ENCODE results near the gene LRRC75A. TPM values are rescaled to one million over a fixed set of nuclear protein-coding genes. Genes with fewer than 3 reads are reported as not detected.

The LRRC75A gene
- total RNA-seq, 3 donors from 2014 or later: 1.5 to 3.3 (median 1.6) TPM

DNA sequence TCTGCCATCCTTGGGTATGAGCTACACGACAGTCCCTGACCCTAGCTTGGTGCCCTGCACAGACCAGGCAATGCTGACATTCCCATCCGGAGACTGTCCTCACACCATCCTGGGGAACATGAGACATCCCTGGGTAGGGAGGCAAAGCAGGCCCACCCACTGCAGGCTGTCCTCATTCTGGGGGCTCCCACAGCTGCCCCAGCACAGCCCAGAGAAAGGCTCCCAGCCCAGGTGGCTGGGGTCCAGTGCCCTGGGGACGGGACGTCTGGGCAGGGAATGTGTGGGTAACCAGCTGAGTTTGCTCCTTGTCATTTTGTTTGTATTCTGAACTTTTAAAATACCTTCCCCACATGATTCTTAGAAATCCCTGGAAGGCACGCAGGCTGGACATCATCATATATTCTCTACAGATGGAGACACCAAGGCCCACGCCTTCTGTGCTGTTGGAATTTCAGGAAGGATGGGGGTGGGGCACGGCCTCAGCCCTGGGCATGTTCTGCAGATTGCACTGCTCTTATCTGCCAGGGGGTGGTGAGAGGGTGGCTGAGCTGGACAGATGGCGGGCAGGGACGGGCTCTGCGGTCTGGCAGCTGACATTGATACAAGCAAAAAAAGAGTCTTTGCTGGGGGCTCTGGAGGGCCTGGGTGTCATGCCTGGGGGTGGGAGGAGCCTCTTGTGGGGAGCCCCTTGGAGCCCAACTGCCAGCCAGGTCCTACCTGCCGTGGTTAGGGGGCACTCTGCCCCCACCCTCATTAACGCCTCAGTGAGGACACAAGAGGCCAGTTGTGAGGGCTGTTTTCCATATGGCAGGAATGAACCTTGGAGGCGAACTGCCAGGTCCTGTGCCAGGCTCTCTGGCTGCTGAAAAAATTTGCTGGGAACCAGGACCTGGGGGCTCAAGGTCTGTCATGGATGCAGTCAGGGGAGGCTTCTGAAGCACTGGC is 28.4 kb downstream of the LRRC75A start:
- H3K27me3 ChIP-seq: no peaks in the 10 kb centered on the region
- no peaks in the 10 kb centered on the region for H3K36me3 ChIP-seq
- no peak overlapping the region for H3K27ac ChIP-seq
- no peaks in the 10 kb centered on the region for H3K9me3 ChIP-seq
- H3K4me1 ChIP-seq: no peaks in the 10 kb centered on the region
- no peak overlapping the region for H3K4me3 ChIP-seq
- no peak for DNase-seq (ENCODE audit: low spot score in 2 of 2)
- intact Hi-C loops (cut with DNase I; ENCODE audit: low total_unique reads): loop anchor here (10.0 kb wide), 1 partner anchor 51 kb away; no protein-coding TSS in a partner anchor
- TF ChIP-seq POLR2A (IDR thresholded peaks at IDR 0.05) (no peak), POLR2AphosphoS5 (IDR thresholded peaks at IDR 0.05) (no peak)
- TF ChIP-seq, protein P1, sequence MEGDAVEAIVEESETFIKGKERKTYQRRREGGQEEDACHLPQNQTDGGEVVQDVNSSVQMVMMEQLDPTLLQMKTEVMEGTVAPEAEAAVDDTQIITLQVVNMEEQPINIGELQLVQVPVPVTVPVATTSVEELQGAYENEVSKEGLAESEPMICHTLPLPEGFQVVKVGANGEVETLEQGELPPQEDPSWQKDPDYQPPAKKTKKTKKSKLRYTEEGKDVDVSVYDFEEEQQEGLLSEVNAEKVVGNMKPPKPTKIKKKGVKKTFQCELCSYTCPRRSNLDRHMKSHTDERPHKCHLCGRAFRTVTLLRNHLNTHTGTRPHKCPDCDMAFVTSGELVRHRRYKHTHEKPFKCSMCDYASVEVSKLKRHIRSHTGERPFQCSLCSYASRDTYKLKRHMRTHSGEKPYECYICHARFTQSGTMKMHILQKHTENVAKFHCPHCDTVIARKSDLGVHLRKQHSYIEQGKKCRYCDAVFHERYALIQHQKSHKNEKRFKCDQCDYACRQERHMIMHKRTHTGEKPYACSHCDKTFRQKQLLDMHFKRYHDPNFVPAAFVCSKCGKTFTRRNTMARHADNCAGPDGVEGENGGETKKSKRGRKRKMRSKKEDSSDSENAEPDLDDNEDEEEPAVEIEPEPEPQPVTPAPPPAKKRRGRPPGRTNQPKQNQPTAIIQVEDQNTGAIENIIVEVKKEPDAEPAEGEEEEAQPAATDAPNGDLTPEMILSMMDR (IDR thresholded peaks at IDR 0.05): no peak

DNA sequence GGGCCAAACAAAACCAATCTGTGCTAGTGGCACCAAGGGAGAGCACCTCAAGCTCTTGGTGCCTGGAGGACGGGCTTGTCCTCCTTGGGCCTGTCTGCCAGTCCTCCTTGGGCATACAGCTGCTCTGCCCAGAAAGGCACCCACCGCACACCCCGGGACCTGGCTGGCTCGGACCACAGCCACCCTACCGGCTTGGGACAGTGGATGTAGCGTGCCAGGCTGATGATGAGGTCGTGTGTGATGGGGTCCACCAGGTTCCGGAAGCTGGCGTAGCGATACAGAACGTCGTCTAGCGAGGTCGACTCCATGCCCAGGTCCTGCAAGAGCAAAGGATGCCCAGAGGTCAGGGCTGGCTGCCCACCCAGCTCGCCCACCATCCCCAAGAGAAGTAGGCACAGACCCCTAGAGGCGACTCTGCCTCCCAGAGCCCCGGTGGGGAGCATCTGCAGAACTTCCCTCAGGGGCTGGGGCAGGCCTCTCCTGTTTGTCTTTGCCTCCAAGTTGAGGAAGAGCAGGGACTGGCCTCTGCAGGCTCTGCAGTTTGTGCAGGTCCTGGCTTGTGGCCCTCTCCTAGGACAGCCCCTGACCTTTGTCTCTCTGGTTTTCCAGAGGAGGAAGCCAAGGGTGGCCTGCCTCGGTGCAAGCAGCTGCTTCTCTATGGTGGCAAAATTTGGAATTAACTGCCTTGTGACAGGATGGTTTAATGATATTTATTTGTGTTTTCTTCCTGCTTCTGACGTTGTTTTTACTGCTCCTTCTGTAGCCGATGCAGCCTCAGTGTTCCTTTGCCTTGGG is 29.7 kb downstream of the LRRC75A start:
- TF ChIP-seq POLR2AphosphoS5 (IDR thresholded peaks at IDR 0.05) (no peak), POLR2A (IDR thresholded peaks at IDR 0.05) (no peak)
- TF ChIP-seq, protein P1 (IDR thresholded peaks at IDR 0.05): no peak
- DNase-seq (ENCODE audit: low spot score in 2 of 2): no peak
- no peaks in the 10 kb centered on the region for H3K4me1 ChIP-seq
- H3K4me3 ChIP-seq: no peak overlapping the region
- H3K27ac ChIP-seq: no peak overlapping the region
- H3K36me3 ChIP-seq: no peaks in the 10 kb centered on the region
- H3K9me3 ChIP-seq: no peaks in the 10 kb centered on the region
- intact Hi-C loops (cut with DNase I; ENCODE audit: low total_unique reads): loop anchor here (10.0 kb wide), 1 partner anchor 53 kb away; no protein-coding TSS in a partner anchor
- H3K27me3 ChIP-seq: no peaks in the 10 kb centered on the region

DNA sequence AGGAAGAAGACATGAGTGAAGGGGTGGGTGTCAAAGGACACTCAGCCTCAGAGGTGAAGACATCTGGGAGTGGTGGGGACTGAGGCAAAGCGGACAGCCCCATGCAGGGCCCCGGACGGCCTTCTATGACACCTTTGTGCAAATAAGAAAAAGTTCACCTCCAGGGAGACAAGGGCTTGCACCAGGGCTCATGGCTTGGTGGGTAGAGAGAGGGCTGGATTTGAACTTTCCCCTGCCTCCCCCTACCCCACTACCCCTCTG is 30.5 kb downstream of the LRRC75A start:
- intact Hi-C loops (cut with DNase I; ENCODE audit: low total_unique reads): loop anchor here (10.0 kb wide), 1 partner anchor 53 kb away; no protein-coding TSS in a partner anchor
- no peak for DNase-seq (ENCODE audit: low spot score in 2 of 2)
- H3K27ac ChIP-seq: no peak overlapping the region
- H3K9me3 ChIP-seq: no peaks in the 10 kb centered on the region
- no peaks in the 10 kb centered on the region for H3K4me1 ChIP-seq
- H3K36me3 ChIP-seq: no peaks in the 10 kb centered on the region
- no peak for TF ChIP-seq POLR2A (IDR thresholded peaks at IDR 0.05)
- TF ChIP-seq, protein P1 (IDR thresholded peaks at IDR 0.05): no peak
- no peak for TF ChIP-seq POLR2AphosphoS5 (IDR thresholded peaks at IDR 0.05)
- no peak overlapping the region for H3K4me3 ChIP-seq
- no peaks in the 10 kb centered on the region for H3K27me3 ChIP-seq

DNA sequence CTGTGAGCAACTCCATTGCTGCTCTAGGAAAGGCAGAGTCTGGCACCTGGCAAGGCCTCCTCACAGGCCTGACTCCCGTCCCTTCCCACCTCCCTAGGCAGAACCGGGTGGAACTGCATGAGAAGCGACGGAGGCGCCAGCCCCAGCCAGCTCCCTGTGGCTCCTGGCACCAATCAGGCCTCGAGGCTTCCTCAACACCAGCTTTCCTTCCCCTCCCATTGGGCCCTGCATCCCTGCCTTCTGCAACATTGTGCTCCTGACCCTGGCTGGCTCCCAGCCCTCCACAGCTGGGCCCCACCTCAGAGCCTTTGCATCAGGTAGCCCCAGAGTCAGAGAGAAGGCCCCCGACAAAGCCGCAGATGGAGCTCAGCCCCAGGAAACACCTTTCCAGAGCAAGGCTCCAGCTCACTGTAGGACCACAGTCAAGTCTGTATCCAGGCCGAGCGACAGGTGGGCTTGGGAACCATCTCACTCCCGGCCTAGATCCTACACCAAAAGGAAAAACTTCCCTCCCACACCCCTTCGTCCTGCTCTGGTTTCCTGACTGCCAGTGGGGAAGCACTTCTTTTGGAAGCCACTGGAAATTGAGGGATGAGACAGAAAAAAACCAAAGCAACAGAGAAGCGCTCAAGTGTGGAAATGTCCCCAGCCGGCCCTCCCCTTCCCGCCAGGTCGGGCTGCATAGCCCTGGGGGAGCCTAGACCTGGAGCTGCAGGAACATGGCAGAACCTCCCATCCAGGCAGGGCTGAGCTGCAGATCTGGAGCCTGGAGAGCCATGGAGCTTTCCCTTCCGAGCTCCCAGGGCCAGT is 31.0 kb downstream of the LRRC75A start:
- intact Hi-C loops (cut with DNase I; ENCODE audit: low total_unique reads): loop anchor here (10.0 kb wide), 1 partner anchor 54 kb away; no protein-coding TSS in a partner anchor
- no peaks in the 10 kb centered on the region for H3K9me3 ChIP-seq
- H3K36me3 ChIP-seq: no peaks in the 10 kb centered on the region
- H3K4me3 ChIP-seq: no peak overlapping the region
- H3K27ac ChIP-seq: no peak overlapping the region
- no peaks in the 10 kb centered on the region for H3K4me1 ChIP-seq
- TF ChIP-seq POLR2AphosphoS5 (IDR thresholded peaks at IDR 0.05): no peak
- no peak for TF ChIP-seq POLR2A (IDR thresholded peaks at IDR 0.05)
- TF ChIP-seq, protein P1 (IDR thresholded peaks at IDR 0.05): no peak
- DNase-seq (ENCODE audit: low spot score in 2 of 2): no peak
- H3K27me3 ChIP-seq: no peaks in the 10 kb centered on the region
